Measurements from ENCODE around the gene ZNF394. TPM values are rescaled to one million over a fixed set of nuclear protein-coding genes. Genes with fewer than 3 reads are reported as not detected.
"Not testable (repeated sequence)": the region's sequence is repeated elsewhere in the genome, so short reads cannot be mapped to it uniquely, and the experiment has no call there.

The ZNF394 gene
- total RNA-seq (17.3 and 32.0 TPM in 2 replicates), polyA plus RNA-seq (18.7 and 21.9 TPM in 2 replicates)

GRCh38 chr7:99499721-99500636 lies at the start of gene ZNF394:
TSS of gene ZNF394 (minus strand) at chr7:99500281. CDS start at chr7:99500093, 188 bp downstream.
- H3K4me3 ChIP-seq, result peak within 1 kb of the TSS; percentile 86
- H3K27me3 ChIP-seq, result no peaks in the 10 kb centered on the region
- TF ChIP-seq CTCF (IDR thresholded peaks at IDR 0.05; ENCODE audit: low read depth, low read length), result no peak
- H3K27ac ChIP-seq, result peak within 1 kb of the TSS; percentile 89
- no peaks in the 10 kb centered on the region for H3K36me3 ChIP-seq
- H3K4me1 ChIP-seq (ENCODE audit: low read depth), result peaks cover 8% of the 10 kb centered on the region
- H3K9me3 ChIP-seq (ENCODE audit: low read depth), result no peaks in the 10 kb centered on the region
- DNase-seq (ENCODE audit: low read depth in 1 of 2, low spot score in 1 of 2), result peak; percentile 94

DNA sequence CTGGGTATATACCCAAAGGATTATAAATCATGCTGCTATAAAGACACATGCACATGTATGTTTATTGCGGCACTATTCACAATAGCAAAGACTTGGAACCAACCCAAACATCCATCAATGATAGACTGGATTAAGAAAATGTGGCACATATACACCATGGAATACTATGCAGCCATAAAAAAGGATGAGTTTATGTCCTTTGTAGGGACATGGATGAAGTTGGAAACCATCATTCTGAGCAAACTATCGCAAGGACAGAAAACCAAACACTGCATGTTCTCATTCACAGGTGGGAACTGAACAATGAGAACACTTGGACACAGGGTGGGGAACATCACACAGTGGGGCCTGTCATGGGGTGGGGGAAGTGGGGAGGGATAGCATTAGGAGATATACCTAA lies 49.5 kb upstream of the ZNF394 start:
- H3K36me3 ChIP-seq; DNase-seq (ENCODE audit: low read depth in 1 of 2, low spot score in 1 of 2); H3K27ac ChIP-seq: not testable (repeated sequence)

DNA sequence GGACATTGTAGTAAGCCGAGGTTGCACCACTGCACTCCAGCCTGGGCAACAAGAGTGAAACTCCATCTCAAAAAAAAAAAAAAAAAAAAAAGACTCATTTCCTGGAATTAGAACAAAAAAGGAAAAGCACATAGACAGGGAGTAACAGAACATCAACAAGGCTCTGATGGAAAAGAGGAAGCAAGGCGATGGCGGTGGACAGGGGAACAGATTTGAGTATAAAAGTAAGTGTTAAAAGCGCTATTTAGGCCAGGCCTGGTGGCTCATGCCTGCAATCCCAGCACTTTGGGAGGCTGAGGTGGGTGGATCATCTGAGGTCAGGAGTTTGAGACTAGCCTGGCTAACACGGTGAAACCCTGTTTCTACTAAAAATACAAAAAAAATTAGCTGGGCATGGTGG lies 45.2 kb upstream of the ZNF394 start:
- not testable (repeated sequence) for H3K27me3 ChIP-seq; H3K4me1 ChIP-seq (ENCODE audit: low read depth); H3K4me3 ChIP-seq; H3K36me3 ChIP-seq; DNase-seq (ENCODE audit: low read depth in 1 of 2, low spot score in 1 of 2); H3K9me3 ChIP-seq (ENCODE audit: low read depth); H3K27ac ChIP-seq

More for the DNA sequence above, 49.5 kb upstream of the ZNF394 start:
- not testable (repeated sequence) for H3K27me3 ChIP-seq; H3K9me3 ChIP-seq (ENCODE audit: low read depth); H3K4me3 ChIP-seq; H3K4me1 ChIP-seq (ENCODE audit: low read depth)

- Histone ChIP-seq H3K9me3 (ENCODE audit: low read depth) (peaks cover 4% of the 10 kb centered on the region), H3K27me3 (no peaks in the 10 kb centered on the region), H3K4me1 (ENCODE audit: low read depth) (no peaks in the 10 kb centered on the region), H3K36me3 (peaks cover 9% of the 10 kb centered on the region), H3K4me3 (no peak overlapping the region), H3K27ac (no peak overlapping the region)
- no peak for TF ChIP-seq CTCF (IDR thresholded peaks at IDR 0.05; ENCODE audit: low read depth, low read length)
- no peak for DNase-seq (ENCODE audit: low read depth in 1 of 2, low spot score in 1 of 2)
These were observed 43.8 kb upstream of the ZNF394 start for GRCh38 chr7:99543916-99544315.

DNA sequence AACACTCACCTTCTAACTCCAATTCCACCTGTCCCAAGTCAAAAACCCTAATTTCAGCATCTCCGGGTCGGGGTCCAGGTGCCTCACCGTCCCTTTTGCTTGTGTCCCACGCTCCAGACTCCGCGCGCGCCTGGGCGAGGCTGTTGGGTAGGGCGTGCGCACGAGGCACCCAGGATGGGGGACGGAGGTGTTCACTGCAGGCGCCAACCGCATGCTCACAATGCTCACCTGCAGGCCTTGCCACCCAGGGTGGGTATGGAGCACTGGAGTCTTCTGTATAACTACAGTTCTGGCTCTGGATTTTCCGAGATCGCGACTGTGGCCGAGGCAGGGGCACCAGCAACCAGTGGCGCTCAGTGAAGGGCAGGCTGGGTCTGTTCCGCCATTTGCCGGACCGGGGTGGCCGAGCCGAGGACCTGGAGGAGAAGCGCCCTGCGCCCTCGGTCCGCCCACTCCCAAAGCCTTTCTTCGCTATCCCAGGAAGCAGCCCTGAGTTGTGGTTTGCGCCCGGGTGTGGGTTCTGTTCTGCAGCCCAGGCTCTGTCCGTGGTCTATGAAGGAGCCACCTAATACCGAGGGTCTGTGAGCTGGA lies 43.1 kb upstream of the ZNF394 start:
- no peak for TF ChIP-seq CTCF (IDR thresholded peaks at IDR 0.05; ENCODE audit: low read depth, low read length)
- Histone ChIP-seq H3K27ac (no peak overlapping the region), H3K4me1 (ENCODE audit: low read depth) (no peaks in the 10 kb centered on the region), H3K27me3 (no peaks in the 10 kb centered on the region), H3K4me3 (no peak overlapping the region), H3K36me3 (peaks cover 9% of the 10 kb centered on the region), H3K9me3 (ENCODE audit: low read depth) (peaks cover 4% of the 10 kb centered on the region)
- no peak for DNase-seq (ENCODE audit: low read depth in 1 of 2, low spot score in 1 of 2)

- no peaks in the 10 kb centered on the region for H3K27me3 ChIP-seq
- no peak for DNase-seq (ENCODE audit: low read depth in 1 of 2, low spot score in 1 of 2)
- H3K27ac ChIP-seq, result no peak overlapping the region
- H3K36me3 ChIP-seq, result no peaks in the 10 kb centered on the region
- no peak overlapping the region for H3K4me3 ChIP-seq
- TF ChIP-seq CTCF (IDR thresholded peaks at IDR 0.05; ENCODE audit: low read depth, low read length), result no peak
- peaks cover 4% of the 10 kb centered on the region for H3K9me3 ChIP-seq (ENCODE audit: low read depth)
- H3K4me1 ChIP-seq (ENCODE audit: low read depth), result no peaks in the 10 kb centered on the region
These were observed 41.1 kb upstream of the ZNF394 start for GRCh38 chr7:99541212-99541611.

Data from cardiac muscle cell (in vitro differentiated cells and primary cell).